B cell (primary cell): Measurements from ENCODE around the gene RTN4RL1. TPM values are rescaled to one million over a fixed set of nuclear protein-coding genes. Genes with fewer than 3 reads are reported as not detected.

Experiments
- ATAC-seq: fragments of 200-7000 bp; cut with Tn5 transposase; one replicate; pipeline ENCODE4 v1.10.0; 2021; ENCODE audit warnings: low read depth, mild to moderate bottlenecking, moderate number of reproducible peaks, moderate library complexity
- CTCF ChIA-PET: fragments of 350-600 bp; sonication (Branson Sonifier 250); formaldehyde crosslinking; loops from one replicate; lab custom pipeline; 2021; ENCODE audit warnings: antibody characterized with exemption, inconsistent platforms; lab: Charles Lee
- POLR2A ChIA-PET: fragments of 350-600 bp; sonication (Branson Sonifier 250); formaldehyde crosslinking; loops from one replicate; lab custom pipeline; 2021; ENCODE audit warnings: antibody characterized with exemption; lab: Charles Lee
- DNase-seq: peaks from one replicate; pipeline ENCODE4 v3.0.0; 2013
- H2AFZ ChIP-seq: 2 replicates; pipeline ENCODE4 v1.6.1; 2012; ENCODE audit warnings: mild to moderate bottlenecking, low read depth, low read length; ENCODE audit not compliant: insufficient read depth, poor library complexity, severe bottlenecking
- H3K27ac ChIP-seq, 2 donors: 1 replicate in 1 of 2; 2 replicates in 1 of 2; pipeline ENCODE4 v1.5.1; 2012 to 2013; ENCODE audit warnings: low read length in 2 of 2, mild to moderate bottlenecking in 2 of 2, moderate library complexity in 1 of 2
- H3K27me3 ChIP-seq, 4 experiments: fragments of 200-600 bp in 1 of 4; sonication (generic) in 1 of 4; replicated peaks in 1 of 4; 1 replicate in 2 of 4; 2 replicates in 2 of 4; pipeline versions ENCODE4 v1.6.1 to v1.7.0; 2013 to 2016; ENCODE audit warnings: low read length in 3 of 4, mild to moderate bottlenecking in 2 of 4, mixed read lengths in 1 of 4, moderate library complexity in 1 of 4; ENCODE audit not compliant: insufficient read depth in 4 of 4, control insufficient read depth in 3 of 4; ENCODE audit errors: control extremely low read depth in 1 of 4
- H3K36me3 ChIP-seq, 2 experiments: replicated peaks in 1 of 2; 1 replicate in 1 of 2; 2 replicates in 1 of 2; pipeline versions ENCODE4 v1.6.1 to v1.7.1; 2013; ENCODE audit warnings: low read length in 1 of 2; ENCODE audit not compliant: insufficient read depth in 2 of 2, control insufficient read depth in 1 of 2; ENCODE audit errors: control extremely low read depth in 1 of 2, extremely low read depth in 1 of 2
- H3K4me1 ChIP-seq, 2 donors: fragments of 200-600 bp in 1 of 2; sonication (generic) in 1 of 2; 1 replicate in 1 of 2; 2 replicates in 1 of 2; pipeline versions ENCODE4 v1.5.1 to v1.6.1; 2013 to 2017; ENCODE audit warnings: low read length in 2 of 2; ENCODE audit not compliant: control insufficient read depth in 2 of 2, insufficient read depth in 2 of 2
- H3K4me2 ChIP-seq: replicated peaks from 2 replicates; pipeline ENCODE3; 2012; ENCODE audit warnings: mild to moderate bottlenecking, low read depth, low read length; ENCODE audit not compliant: poor library complexity, severe bottlenecking
- H3K4me3 ChIP-seq, 5 experiments: fragments of 200-600 bp in 1 of 5; sonication (generic) in 1 of 5; 1 replicate in 3 of 5; 2 replicates in 2 of 5; pipeline versions ENCODE4 v1.5.1 to v1.7.0; 2011 to 2016; ENCODE audit warnings: low read length in 4 of 5, mild to moderate bottlenecking in 4 of 5, low read depth in 2 of 5, control low read depth in 1 of 5, moderate library complexity in 1 of 5; ENCODE audit not compliant: insufficient read depth in 1 of 5; ENCODE audit errors: control extremely low read depth in 1 of 5, extremely low read depth in 1 of 5
- H3K79me2 ChIP-seq: fragments of 200-600 bp; sonication (generic); one replicate; pipeline ENCODE4 v1.6.0; 2016; ENCODE audit warnings: low read length; ENCODE audit not compliant: control insufficient read depth, insufficient read depth
- H3K9ac ChIP-seq: fragments of 200-600 bp; sonication (generic); 2 replicates; pipeline ENCODE4 v1.6.1; 2017; ENCODE audit warnings: mild to moderate bottlenecking, low read length, moderate library complexity
- H3K9me3 ChIP-seq, 3 donors: one replicate each; pipeline versions ENCODE4 v1.6.1 to v1.7.1; 2013; ENCODE audit warnings: low read length in 2 of 3; ENCODE audit not compliant: control insufficient read depth in 2 of 3, insufficient read depth in 1 of 3; ENCODE audit errors: control extremely low read depth in 1 of 3
- H4K20me1 ChIP-seq: 2 replicates; pipeline ENCODE4 v1.6.0; 2012; ENCODE audit warnings: mild to moderate bottlenecking, low read length; ENCODE audit not compliant: insufficient read depth, control insufficient read depth, poor library complexity, severe bottlenecking
- H3K27ac Mint-ChIP-seq: one replicate; pipeline ENCODE4 v1.8.0; 2021; ENCODE audit warnings: mixed read lengths
- H3K27me3 Mint-ChIP-seq: one replicate; pipeline ENCODE4 v1.8.0; 2021; ENCODE audit warnings: mixed read lengths
- H3K4me1 Mint-ChIP-seq: one replicate; pipeline ENCODE4 v1.8.0; 2021; ENCODE audit warnings: mixed read lengths
- H3K4me3 Mint-ChIP-seq: one replicate; pipeline ENCODE4 v1.8.0; 2021; ENCODE audit warnings: mixed read lengths
- H3K9me3 Mint-ChIP-seq: one replicate; pipeline ENCODE4 v1.8.0; 2022; ENCODE audit warnings: mixed read lengths; ENCODE audit not compliant: insufficient read depth
- EZH2 ChIP-seq: IDR thresholded peaks from 2 replicates; pipeline ENCODE4 v1.6.1; 2012; ENCODE audit warnings: borderline replicate concordance, low read depth, mild to moderate bottlenecking, moderate library complexity, low read length; ENCODE audit not compliant: insufficient read depth, poor library complexity, severe bottlenecking
- WGBS: methylation state at CpG from one replicate; pipeline ENCODE4 v1.1.5; 2013; ENCODE audit warnings: missing lambda C conversion rate; ENCODE audit not compliant: insufficient coverage; 5-methylcytosine and 5-hydroxymethylcytosine counted together
- intact Hi-C: fragments of 100-400 bp; cut with micrococcal nuclease; formaldehyde crosslinking; loops from one replicate; pipeline ENCODE4 v1.10.0; 2022
- polyA plus RNA-seq: library from polyadenylated mRNA; depleted of rRNA; stranded (reverse); fragments of >200 nt; gene quantifications from 2 replicates; pipeline ENCODE4 v1.2.3, GENCODE V29; 2012
- total RNA-seq, 2 donors: library from RNA; stranded (reverse); fragments of 120-200 nt in 1 of 2; gene quantifications; 1 replicate in 1 of 2; 2 replicates in 1 of 2; pipeline versions ENCODE4 v1.2.3 to v1.2.4, GENCODE V29; 2013 to 2022
- TF ChIP-seq, protein P1 (sequence below): fragments of 200-600 bp; IDR thresholded peaks from one replicate; pipeline ENCODE4 v1.8.0; 2022; ENCODE audit warnings: antibody characterized with exemption, mild to moderate bottlenecking

RTN4RL1 gene
- total and polyA plus RNA-seq, 2 donors (not counting 1 experiment from before 2014, with no cell fraction given) = 0.03 to 0.07 TPM

- TF ChIP-seq EZH2 = no peak
- TF ChIP-seq, protein P1, sequence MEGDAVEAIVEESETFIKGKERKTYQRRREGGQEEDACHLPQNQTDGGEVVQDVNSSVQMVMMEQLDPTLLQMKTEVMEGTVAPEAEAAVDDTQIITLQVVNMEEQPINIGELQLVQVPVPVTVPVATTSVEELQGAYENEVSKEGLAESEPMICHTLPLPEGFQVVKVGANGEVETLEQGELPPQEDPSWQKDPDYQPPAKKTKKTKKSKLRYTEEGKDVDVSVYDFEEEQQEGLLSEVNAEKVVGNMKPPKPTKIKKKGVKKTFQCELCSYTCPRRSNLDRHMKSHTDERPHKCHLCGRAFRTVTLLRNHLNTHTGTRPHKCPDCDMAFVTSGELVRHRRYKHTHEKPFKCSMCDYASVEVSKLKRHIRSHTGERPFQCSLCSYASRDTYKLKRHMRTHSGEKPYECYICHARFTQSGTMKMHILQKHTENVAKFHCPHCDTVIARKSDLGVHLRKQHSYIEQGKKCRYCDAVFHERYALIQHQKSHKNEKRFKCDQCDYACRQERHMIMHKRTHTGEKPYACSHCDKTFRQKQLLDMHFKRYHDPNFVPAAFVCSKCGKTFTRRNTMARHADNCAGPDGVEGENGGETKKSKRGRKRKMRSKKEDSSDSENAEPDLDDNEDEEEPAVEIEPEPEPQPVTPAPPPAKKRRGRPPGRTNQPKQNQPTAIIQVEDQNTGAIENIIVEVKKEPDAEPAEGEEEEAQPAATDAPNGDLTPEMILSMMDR = no peak
- Mint-ChIP-seq H3K27ac (no peak overlapping the region), H3K4me3 (no peak overlapping the region), H3K9me3 (no peaks in the 10 kb centered on the region), H3K4me1 (no peaks in the 10 kb centered on the region), H3K27me3 (peaks cover 3% of the 10 kb centered on the region)
- Histone ChIP-seq H3K36me3 (no peaks in the 10 kb centered on the region), H3K27ac (no peak overlapping the region), H3K4me2 (no peak overlapping the region), H3K9me3 (no peaks in the 10 kb centered on the region), H3K9ac (no peak overlapping the region), H4K20me1 (no peaks in the 10 kb centered on the region), H3K27me3 (no peaks in the 10 kb centered on the region), H3K79me2 (no peaks in the 10 kb centered on the region), H2AFZ (no peak overlapping the region), H3K4me3 (no peak overlapping the region), H3K4me1 (no peaks in the 10 kb centered on the region)
- ATAC-seq (no peak), DNase-seq (no peak)
- ChIA-PET POLR2A (no interaction called here), CTCF (no interaction called here)
- WGBS = 75% methylated on average over 5 of the region's 5 CpGs
- intact Hi-C loops = no loop called here
Observed at GRCh38 chr17:1949754-1950153, 75.4 kb downstream of the RTN4RL1 start.

DNA sequence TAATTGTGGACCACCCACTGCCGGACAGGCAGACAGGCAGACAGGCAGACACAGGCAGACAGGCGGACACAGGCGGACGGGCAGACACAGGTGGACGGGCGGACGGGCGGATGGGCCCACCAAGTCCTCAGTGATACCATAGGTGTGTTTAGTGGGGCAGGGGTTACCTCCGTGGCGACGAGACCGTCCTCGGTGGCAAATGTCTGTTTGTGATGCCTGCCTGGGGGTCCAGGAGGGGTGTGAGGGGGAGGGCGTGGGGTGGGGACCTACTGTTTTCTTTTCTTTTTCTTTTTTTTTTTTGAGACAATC is 76.7 kb downstream of the RTN4RL1 start:
- WGBS = 96% methylated on average over 8 of the region's 14 CpGs
- no peaks in the 10 kb centered on the region for H3K9me3 ChIP-seq
- ChIA-PET POLR2A (no interaction called here), CTCF (no interaction called here)
- no peaks in the 10 kb centered on the region for H4K20me1 ChIP-seq
- Mint-ChIP-seq H3K4me3 (no peak overlapping the region), H3K4me1 (no peaks in the 10 kb centered on the region), H3K27me3 (no peaks in the 10 kb centered on the region), H3K27ac (no peak overlapping the region), H3K9me3 (no peaks in the 10 kb centered on the region)
- no peak overlapping the region for H3K9ac ChIP-seq
- H2AFZ ChIP-seq = no peak overlapping the region
- H3K27ac ChIP-seq = no peak overlapping the region
- no peaks in the 10 kb centered on the region for H3K36me3 ChIP-seq
- intact Hi-C loops = no loop called here
- no peak for DNase-seq
- H3K27me3 ChIP-seq = no peaks in the 10 kb centered on the region
- H3K4me1 ChIP-seq = no peaks in the 10 kb centered on the region
- H3K4me2 ChIP-seq = no peak overlapping the region
- no peaks in the 10 kb centered on the region for H3K79me2 ChIP-seq
- H3K4me3 ChIP-seq = no peak overlapping the region
- ATAC-seq = no peak
- no peak for TF ChIP-seq EZH2
- TF ChIP-seq, protein P1 = no peak
